GM18517 (cell line): ENCODE data around the gene ZNF598.
"Not testable (repeated sequence)": the region's sequence is repeated elsewhere in the genome, so short reads cannot be mapped to it uniquely, and the experiment has no call there.

ENCODE experiments used
- ATAC-seq: cut with Tn5 transposase; IDR thresholded peaks from one replicate; pipeline ENCODE4 v1.9.1; 2021; ENCODE audit warnings: mild to moderate bottlenecking, moderate library complexity; ENCODE audit not compliant: unreplicated experiment

Gene ZNF598

GRCh38 chr16:1977875-1978268 is 31.7 kb downstream of the ZNF598 start:
- no peak for ATAC-seq

GRCh38 chr16:1976951-1977874 is 32.4 kb downstream of the ZNF598 start:
- ATAC-seq = no peak

- ATAC-seq = no peak
These were observed 33.5 kb downstream of the ZNF598 start for GRCh38 chr16:1976216-1976520.

- ATAC-seq = no peak
These were observed 34.0 kb downstream of the ZNF598 start for GRCh38 chr16:1975432-1976215.

GRCh38 chr16:1974157-1975070 is 35.2 kb downstream of the ZNF598 start:
- ATAC-seq = no peak

- ATAC-seq = no peak
These were observed 36.0 kb downstream of the ZNF598 start for GRCh38 chr16:1973461-1974156.

GRCh38 chr16:1972490-1972877 is 37.1 kb downstream of the ZNF598 start:
- ATAC-seq = no peak

- peak; percentile 68 for ATAC-seq
These were observed 37.7 kb downstream of the ZNF598 start, which contains the start of gene TBL3 for GRCh38 chr16:1971796-1972489. Gene TBL3, plus strand, starts transcription at chr16:1972053. Its CDS starts 112 bp downstream, at chr16:1972165.

GRCh38 chr16:1968146-1968953 is 41.3 kb downstream of the ZNF598 start:
- no peak for ATAC-seq

- no peak for ATAC-seq
These were observed 43.2 kb downstream of the ZNF598 start, which contains the start of gene RNF151 for GRCh38 chr16:1966460-1966859. Gene RNF151, plus strand, starts transcription at chr16:1966856. Its CDS starts 26 bp downstream, at chr16:1966882.

- ATAC-seq = no peak
These were observed 44.1 kb downstream of the ZNF598 start for GRCh38 chr16:1965396-1966001.

GRCh38 chr16:1964506-1965395 is 44.9 kb downstream of the ZNF598 start, which contains the start of gene RPS2:
Gene RPS2, minus strand, starts transcription at chr16:1964826. Its CDS starts 201 bp downstream, at chr16:1964625.
- peak; percentile 83 for ATAC-seq

GRCh38 chr16:1963806-1964505 is 45.7 kb downstream of the ZNF598 start:
- ATAC-seq = peak; percentile 1

- ATAC-seq = not testable (repeated sequence)
These were observed 47.2 kb downstream of the ZNF598 start for GRCh38 chr16:1962161-1963153.

- ATAC-seq = no peak
These were observed 48.0 kb downstream of the ZNF598 start for GRCh38 chr16:1961651-1962067.
